GM18868 (cell line): Measurements from ENCODE around the gene LRP1B.
A peak's percentile ranks its signal among the peaks of the same experiment; 100 is the strongest.
"Not testable (repeated sequence)": the region's sequence is repeated elsewhere in the genome, so short reads cannot be mapped to it uniquely, and the experiment has no call there.

Experiments used
- ATAC-seq: cut with Tn5 transposase; IDR thresholded peaks from one replicate; pipeline ENCODE4 v1.9.1; 2021; ENCODE audit warnings: mild to moderate bottlenecking, moderate library complexity; ENCODE audit not compliant: unreplicated experiment

The LRP1B gene

GRCh38 chr2:140662504-140662903 lies 1468.3 kb downstream of the LRP1B start:
- no peak for ATAC-seq

GRCh38 chr2:140658760-140659692 lies 1471.8 kb downstream of the LRP1B start:
- no peak for ATAC-seq

DNA sequence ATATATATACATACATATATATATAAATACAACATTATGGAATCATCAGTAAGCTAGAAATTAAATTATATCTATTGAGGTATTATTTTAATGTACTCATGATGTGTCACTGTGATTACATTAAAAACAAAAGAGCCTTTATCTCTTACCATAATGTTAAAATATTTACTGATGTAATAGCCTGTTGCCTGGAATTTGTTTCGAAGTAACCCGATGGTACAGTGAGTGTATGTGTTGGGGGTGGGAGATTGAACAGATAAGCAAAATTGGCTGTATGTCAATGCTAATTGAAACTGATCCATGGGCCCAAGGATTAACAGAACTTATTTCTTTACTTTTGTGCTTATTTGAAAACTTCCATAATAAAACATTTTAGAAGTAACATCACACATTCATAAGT lies 1473.2 kb downstream of the LRP1B start:
- ATAC-seq: no peak

DNA sequence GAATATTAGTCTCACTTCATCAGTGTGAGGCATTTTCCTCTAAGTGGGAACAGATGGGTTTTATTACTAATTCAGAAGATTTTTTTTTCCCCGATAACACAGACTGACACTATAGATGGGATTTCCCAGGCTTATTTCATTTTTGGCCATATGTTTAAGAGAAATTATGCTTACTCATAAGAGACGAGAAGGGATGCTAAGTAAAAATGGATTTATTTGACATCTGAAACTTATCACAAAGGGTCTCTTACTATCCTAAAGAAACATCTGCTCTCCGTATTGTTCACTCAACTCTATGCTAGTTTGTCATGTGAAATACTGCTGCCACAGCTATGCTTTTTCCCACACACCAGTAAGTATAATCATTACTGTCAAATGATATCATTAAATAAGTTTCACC lies 1476.3 kb downstream of the LRP1B start:
- no peak for ATAC-seq

GRCh38 chr2:140650825-140651224 lies 1480.0 kb downstream of the LRP1B start:
- ATAC-seq: no peak

DNA sequence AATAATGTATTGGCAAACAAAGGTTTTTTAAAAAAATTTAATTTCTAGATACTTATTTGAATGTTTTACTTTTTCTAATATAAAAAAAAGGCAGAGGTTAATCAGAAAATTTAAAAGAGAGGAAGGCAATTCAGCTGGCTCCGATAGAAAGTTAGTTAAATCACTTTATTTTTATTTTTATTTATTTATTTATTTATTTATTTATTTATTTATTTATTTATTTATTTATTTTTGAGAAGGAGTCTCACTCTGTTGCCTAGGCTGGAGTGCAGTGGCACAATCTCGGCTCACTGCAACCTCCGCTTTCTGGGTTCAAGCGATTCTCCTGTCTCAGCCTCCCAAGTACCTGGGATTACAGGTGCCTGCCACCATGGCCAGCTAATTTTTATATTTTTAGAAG lies 1480.7 kb downstream of the LRP1B start:
- not testable (repeated sequence) for ATAC-seq

DNA sequence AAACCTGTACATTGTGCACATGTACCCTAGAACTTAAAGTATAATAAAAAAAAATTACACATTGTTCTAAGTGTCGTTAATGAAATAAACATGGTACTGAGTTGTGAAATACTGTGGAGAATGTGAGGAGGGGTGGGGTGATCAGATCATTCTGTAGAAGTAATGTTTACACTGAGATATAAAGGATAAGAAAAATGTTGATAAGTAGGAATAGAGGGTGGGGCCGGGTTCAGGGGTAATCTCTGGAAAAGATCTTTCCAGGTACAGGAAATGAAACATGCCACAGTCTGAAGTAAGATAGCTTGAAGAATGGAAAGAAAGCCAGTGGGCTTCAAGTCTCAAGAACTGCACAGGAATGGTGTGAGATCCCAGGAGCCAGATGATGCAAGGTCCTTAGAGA lies 1482.4 kb downstream of the LRP1B start:
- no peak for ATAC-seq

GRCh38 chr2:140643761-140644187 lies 1487.0 kb downstream of the LRP1B start:
- no peak for ATAC-seq

DNA sequence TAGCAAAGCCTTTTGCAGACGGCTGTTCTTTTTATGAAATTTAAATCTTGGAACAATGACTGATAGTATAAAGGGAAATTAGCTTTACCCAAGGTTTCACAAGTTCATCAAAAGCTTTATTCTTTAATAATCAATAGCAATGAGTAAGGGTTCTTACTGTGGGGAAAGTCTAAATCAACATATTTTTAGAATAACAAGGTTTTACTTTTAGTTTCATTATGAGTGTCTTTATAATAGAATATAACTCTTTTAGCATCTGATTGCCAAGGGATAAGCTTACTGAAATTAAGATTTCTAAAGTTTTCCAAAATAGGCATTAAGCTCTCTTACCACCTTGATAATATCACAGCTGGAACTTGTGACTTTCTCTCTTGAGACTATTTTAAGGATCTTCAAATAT lies 1489.7 kb downstream of the LRP1B start:
- peak; percentile 50 for ATAC-seq

DNA sequence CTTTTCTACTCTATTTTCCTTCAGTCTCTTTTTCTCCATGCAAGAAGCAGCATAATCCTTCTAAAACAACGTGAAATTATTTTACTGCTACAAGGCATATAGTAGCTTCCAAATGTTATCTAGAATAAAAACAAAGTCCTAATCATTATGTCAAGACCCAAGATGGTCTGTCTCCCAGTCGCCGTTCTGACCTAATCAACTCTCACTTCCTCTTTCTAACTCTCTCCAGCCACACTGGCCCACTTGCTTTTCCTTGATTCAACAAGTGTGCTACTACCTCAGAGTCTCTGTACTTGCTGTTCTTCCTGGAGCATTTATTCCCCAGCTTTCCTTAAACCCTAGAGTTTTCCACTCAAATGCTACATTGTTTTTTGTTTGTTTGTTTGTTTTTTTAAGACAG lies 1491.2 kb downstream of the LRP1B start:
- peak; percentile 71 for ATAC-seq

DNA sequence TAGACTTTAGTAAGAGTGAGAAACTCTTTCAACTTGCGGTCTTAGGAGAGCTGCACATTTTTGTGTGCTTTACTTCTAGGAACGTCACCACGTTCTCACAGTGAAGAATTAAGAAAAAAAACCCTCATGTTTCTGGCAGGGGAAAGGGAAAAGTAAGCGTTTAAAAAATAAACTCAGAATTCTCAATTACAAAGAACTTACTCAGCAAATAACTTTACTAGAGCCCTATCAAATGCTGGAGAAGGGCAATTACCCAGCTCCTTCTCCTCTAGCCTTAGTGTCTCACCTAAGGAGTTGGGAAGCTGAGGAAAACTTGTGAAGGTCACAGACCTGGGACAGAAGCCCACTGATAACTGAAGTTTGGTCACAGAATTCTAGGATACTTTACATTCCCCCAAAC lies 1500.3 kb downstream of the LRP1B start:
- no peak for ATAC-seq

GRCh38 chr2:140627885-140628284 lies 1502.9 kb downstream of the LRP1B start:
- ATAC-seq: no peak

DNA sequence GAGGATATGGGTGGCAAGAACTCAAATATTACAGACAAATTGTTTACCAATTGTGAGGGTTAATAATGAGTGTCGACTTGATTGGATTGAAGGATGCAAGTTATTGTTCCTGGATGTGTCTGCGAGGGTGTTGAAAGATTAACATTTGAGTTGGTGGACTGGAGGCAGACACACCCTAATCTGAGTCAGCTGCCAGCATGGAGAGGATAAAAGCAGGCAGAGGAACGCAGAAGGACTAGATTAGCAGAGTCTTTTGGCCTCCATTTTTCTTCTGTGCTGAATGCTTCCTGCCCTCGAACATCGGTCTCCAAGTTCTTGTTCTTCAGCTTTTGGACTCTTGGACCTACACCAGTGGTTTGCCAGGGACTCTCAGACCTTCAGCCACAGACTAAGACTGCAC lies 1503.7 kb downstream of the LRP1B start:
- ATAC-seq: no peak

DNA sequence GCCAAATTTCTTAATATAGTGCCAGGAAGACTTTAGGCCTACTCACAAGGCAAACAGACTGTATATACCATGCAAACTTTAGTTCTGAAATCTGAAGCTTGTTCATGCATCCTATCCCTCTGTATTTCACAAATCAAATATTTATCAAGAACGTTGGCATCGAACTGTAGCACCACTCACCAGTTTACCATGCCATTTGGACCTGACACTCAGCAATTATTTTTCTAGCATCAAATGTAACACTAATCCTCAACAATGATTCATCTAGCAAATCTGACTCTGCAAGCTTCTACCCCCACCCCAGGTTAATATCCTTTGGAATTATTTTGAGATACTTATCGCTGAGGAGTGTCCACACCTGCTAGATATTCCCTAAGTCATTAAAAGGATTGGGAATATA lies 1506.6 kb downstream of the LRP1B start:
- no peak for ATAC-seq

- ATAC-seq: no peak
Measured at GRCh38 chr2:140621583-140622362, 1509.0 kb downstream of the LRP1B start.

GRCh38 chr2:140604788-140605187 lies 1526.0 kb downstream of the LRP1B start:
- ATAC-seq: peak; percentile 93

- no peak for ATAC-seq
Measured at GRCh38 chr2:140604096-140604495, 1526.7 kb downstream of the LRP1B start.

DNA sequence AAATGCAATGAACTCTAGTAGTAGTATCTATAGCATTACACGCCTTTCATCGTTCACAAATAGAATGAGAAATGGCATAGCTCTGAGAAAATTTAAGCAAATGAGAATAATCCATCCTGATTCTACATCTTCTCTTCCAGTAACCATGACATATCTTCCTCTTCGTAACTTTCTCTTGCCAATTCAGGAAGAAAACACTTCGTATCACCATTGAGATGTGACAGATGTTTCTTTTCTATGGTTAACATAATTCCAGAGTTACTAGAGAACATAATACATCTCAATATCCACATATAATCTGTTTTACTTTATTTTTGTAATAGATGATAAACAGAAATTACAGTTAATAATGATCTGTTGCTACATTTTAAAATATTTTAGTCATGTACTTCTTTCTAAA lies 1527.4 kb downstream of the LRP1B start:
- no peak for ATAC-seq

DNA sequence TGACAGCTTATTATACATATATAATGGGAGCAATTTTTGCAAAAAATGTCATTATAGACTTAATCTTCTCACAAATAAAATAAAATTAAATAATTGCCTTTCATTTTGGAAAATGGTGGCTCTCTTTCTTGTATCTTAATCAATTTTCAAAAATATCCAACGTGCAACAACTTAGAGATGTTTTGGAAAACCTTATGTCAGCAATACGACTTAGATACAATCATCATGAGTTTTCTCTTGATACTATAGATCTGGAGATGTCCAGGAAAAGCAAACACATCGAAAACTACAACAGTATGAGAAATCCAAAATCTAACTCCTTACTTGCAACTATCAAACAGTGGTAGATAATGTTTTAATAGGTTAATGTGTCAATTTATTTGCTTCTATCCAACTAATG lies 1529.0 kb downstream of the LRP1B start:
- no peak for ATAC-seq

DNA sequence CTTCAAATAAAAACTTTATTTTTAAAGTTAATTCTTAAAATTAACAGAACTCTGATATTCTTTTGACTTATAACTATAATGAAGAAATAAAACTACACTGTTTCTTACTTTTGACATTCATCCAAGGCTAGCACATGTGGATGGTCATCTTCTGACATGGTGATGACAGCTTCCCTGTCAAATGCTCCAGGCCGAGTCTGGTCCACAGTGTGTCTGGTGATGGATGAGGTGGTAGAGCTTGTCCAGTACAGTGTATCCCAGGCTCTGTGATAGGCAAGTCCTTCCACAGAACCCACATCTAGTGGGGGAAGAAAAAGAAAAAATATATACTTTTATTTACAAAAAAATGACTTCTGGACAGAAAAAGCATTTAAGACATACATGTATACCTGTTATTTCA lies 1529.5 kb downstream of the LRP1B start:
- ATAC-seq: no peak

DNA sequence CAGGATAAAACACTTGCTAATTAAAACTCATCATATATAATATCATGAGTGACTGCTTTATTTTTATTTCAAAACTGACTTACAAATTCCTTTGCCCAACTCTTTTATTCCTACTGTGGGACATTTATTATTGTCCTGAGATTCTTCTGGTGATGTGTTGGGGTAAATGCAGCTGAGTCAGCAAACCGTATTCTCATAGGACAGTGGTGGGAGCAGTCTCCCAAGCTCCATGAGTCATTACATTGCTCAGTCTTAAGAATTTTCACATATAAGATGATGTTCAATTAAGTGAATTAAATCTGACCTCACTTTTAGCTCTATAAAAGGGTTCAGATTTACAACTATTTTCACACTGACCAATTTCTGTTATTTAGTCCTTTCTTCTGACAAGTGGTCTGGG lies 1530.7 kb downstream of the LRP1B start:
- ATAC-seq: no peak

DNA sequence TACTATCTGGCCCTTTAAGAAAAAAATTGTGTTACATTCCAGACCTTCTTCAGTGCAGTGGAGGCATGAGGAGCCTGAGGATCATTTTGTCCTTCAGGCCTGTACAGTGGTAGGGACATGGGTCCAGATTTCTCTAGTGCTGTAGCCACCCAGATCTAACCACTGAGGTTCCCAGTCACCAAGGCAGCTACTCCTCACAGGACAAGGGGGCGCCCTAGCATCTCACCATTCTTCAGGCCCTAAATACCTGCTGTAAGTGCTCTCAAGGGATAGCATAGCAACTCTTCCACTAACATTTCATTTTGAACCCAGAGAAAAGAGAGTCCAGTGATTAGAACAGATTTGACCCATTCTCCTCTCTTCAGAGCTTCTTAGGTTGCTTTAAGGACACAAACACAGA lies 1533.0 kb downstream of the LRP1B start:
- no peak for ATAC-seq
